ENCODE data around the gene ATP6V0A1. TPM values are rescaled to one million over a fixed set of nuclear protein-coding genes. Genes with fewer than 3 reads are reported as not detected.

ATP6V0A1 gene
- total and polyA plus RNA-seq, 4 donors = 31.5 to 94.6 (median 45.2) TPM

DNA sequence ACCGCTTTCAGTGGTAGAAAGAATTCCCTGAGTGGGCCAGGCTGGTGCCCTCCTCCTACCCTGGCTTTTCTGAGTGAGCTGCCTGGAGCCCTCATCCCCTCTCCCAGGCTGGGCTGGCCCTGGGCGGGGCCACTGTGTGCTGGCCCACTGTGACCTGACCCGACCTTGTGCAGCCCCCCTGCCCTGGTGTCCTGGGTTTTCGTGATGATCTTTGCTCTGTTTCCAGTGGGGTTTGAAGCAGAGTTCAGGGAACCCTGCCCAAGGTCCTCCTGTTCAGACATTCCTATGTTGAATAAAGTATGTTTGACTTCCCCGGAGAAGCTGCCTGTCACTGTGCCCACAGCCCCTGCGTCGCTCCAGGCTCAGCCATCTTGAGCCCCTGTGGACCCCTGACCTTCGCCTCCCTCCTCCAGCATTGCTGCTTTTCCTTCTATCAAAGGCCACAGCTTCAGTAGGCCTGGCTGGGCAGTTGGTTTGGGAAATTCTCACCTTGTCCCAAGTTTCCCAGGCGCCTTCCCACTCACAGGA, 63.6 kb downstream of the ATP6V0A1 start:
- WGBS = 66% methylated on average over 9 of the region's 9 CpGs
- no peaks in the 10 kb centered on the region for H3K9me3 ChIP-seq (ENCODE audit: control insufficient read depth in 4 of 4, low read length in 3 of 4)
- no peak overlapping the region for H3K4me3 ChIP-seq (ENCODE audit: low read depth in 1 of 3, low read length in 3 of 3)
- H3K27me3 ChIP-seq (ENCODE audit: control insufficient read depth in 4 of 4, insufficient read depth in 4 of 4, low read length in 3 of 4) = no peaks in the 10 kb centered on the region
- no peak for TF ChIP-seq EGR1 (IDR thresholded peaks at IDR 0.05; ENCODE audit: low read depth in 2 of 2)
- TF ChIP-seq RXRA (IDR thresholded peaks at IDR 0.05) = peak; percentile 35 to 51
- TF ChIP-seq, protein P1, sequence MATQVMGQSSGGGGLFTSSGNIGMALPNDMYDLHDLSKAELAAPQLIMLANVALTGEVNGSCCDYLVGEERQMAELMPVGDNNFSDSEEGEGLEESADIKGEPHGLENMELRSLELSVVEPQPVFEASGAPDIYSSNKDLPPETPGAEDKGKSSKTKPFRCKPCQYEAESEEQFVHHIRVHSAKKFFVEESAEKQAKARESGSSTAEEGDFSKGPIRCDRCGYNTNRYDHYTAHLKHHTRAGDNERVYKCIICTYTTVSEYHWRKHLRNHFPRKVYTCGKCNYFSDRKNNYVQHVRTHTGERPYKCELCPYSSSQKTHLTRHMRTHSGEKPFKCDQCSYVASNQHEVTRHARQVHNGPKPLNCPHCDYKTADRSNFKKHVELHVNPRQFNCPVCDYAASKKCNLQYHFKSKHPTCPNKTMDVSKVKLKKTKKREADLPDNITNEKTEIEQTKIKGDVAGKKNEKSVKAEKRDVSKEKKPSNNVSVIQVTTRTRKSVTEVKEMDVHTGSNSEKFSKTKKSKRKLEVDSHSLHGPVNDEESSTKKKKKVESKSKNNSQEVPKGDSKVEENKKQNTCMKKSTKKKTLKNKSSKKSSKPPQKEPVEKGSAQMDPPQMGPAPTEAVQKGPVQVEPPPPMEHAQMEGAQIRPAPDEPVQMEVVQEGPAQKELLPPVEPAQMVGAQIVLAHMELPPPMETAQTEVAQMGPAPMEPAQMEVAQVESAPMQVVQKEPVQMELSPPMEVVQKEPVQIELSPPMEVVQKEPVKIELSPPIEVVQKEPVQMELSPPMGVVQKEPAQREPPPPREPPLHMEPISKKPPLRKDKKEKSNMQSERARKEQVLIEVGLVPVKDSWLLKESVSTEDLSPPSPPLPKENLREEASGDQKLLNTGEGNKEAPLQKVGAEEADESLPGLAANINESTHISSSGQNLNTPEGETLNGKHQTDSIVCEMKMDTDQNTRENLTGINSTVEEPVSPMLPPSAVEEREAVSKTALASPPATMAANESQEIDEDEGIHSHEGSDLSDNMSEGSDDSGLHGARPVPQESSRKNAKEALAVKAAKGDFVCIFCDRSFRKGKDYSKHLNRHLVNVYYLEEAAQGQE (IDR thresholded peaks at IDR 0.05) = no peak
- TF ChIP-seq SP1 (IDR thresholded peaks at IDR 0.05) = peak; percentile 12
- TF ChIP-seq HNF4G (IDR thresholded peaks at IDR 0.05) = no peak
- TF ChIP-seq TAF1 (conservative IDR thresholded peaks at IDR 0.05) = no peak
- TF ChIP-seq GABPA (IDR thresholded peaks at IDR 0.05 in 1 of 2, conservative IDR thresholded peaks at IDR 0.05 in 1 of 2) = no peak
- TF ChIP-seq, protein P2, sequence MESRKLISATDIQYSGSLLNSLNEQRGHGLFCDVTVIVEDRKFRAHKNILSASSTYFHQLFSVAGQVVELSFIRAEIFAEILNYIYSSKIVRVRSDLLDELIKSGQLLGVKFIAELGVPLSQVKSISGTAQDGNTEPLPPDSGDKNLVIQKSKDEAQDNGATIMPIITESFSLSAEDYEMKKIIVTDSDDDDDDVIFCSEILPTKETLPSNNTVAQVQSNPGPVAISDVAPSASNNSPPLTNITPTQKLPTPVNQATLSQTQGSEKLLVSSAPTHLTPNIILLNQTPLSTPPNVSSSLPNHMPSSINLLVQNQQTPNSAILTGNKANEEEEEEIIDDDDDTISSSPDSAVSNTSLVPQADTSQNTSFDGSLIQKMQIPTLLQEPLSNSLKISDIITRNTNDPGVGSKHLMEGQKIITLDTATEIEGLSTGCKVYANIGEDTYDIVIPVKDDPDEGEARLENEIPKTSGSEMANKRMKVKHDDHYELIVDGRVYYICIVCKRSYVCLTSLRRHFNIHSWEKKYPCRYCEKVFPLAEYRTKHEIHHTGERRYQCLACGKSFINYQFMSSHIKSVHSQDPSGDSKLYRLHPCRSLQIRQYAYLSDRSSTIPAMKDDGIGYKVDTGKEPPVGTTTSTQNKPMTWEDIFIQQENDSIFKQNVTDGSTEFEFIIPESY (IDR thresholded peaks at IDR 0.05) = no peak
- TF ChIP-seq RAD21 (IDR thresholded peaks at IDR 0.05) = no peak
- TF ChIP-seq, protein P3, sequence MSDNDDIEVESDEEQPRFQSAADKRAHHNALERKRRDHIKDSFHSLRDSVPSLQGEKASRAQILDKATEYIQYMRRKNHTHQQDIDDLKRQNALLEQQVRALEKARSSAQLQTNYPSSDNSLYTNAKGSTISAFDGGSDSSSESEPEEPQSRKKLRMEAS (IDR thresholded peaks at IDR 0.05) = no peak
- no peak for TF ChIP-seq JUND (IDR thresholded peaks at IDR 0.05)
- TF ChIP-seq NR2F2 (IDR thresholded peaks at IDR 0.05) = peak; percentile 58
- no peak for TF ChIP-seq FOXA1 (IDR thresholded peaks at IDR 0.05)
- TF ChIP-seq, protein P4, sequence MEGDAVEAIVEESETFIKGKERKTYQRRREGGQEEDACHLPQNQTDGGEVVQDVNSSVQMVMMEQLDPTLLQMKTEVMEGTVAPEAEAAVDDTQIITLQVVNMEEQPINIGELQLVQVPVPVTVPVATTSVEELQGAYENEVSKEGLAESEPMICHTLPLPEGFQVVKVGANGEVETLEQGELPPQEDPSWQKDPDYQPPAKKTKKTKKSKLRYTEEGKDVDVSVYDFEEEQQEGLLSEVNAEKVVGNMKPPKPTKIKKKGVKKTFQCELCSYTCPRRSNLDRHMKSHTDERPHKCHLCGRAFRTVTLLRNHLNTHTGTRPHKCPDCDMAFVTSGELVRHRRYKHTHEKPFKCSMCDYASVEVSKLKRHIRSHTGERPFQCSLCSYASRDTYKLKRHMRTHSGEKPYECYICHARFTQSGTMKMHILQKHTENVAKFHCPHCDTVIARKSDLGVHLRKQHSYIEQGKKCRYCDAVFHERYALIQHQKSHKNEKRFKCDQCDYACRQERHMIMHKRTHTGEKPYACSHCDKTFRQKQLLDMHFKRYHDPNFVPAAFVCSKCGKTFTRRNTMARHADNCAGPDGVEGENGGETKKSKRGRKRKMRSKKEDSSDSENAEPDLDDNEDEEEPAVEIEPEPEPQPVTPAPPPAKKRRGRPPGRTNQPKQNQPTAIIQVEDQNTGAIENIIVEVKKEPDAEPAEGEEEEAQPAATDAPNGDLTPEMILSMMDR (IDR thresholded peaks at IDR 0.05; ENCODE audit: low read depth, low read length, missing input control) = no peak
- TF ChIP-seq YY1 (IDR thresholded peaks at IDR 0.05) = no peak
- TF ChIP-seq, protein P5, sequence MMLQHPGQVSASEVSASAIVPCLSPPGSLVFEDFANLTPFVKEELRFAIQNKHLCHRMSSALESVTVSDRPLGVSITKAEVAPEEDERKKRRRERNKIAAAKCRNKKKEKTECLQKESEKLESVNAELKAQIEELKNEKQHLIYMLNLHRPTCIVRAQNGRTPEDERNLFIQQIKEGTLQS (IDR thresholded peaks at IDR 0.05) = no peak
- TF ChIP-seq HNF4A (conservative IDR thresholded peaks at IDR 0.05) = peak in 1 of 2 donors; percentile 27
- no peak for TF ChIP-seq FOXA2 (IDR thresholded peaks at IDR 0.05)
- H3K36me3 ChIP-seq (ENCODE audit: control insufficient read depth in 4 of 4, insufficient read depth in 3 of 4, low read depth in 1 of 4, low read length in 3 of 4) = peaks cover 0 to 3% (median 0%) of the 10 kb centered on the region in 4 donors
- peak overlapping the region; percentile 32 to 90 for H3K27ac ChIP-seq (ENCODE audit: low read depth in 1 of 2, low read length in 2 of 2)
- H3K4me1 ChIP-seq (ENCODE audit: control insufficient read depth in 4 of 4, insufficient read depth in 4 of 4, low read length in 3 of 4) = peaks cover 6 to 50% (median 26%) of the 10 kb centered on the region in 4 donors
- no peak overlapping the region for H3K9ac ChIP-seq (ENCODE audit: low read depth in 1 of 2, low read length in 2 of 2)
- peak; percentile 57 for DNase-seq (ENCODE audit: low spot score)
